IMR-90 (cell line): ENCODE measurements around the gene GABRB2. TPM values are rescaled to one million over a fixed set of nuclear protein-coding genes. Genes with fewer than 3 reads are reported as not detected.

Experiments
- ATAC-seq: fragments of 200-7000 bp; cut with Tn5 transposase; 2 replicates; pipeline ENCODE4 v1.9.1; 2020; ENCODE audit warnings: low read depth, mild to moderate bottlenecking, moderate library complexity
- BruUV-seq: library from RNA; stranded (reverse); fragments of 400-500 nt; replicated peaks from 2 replicates; lab custom pipeline; 2021; lab: Mats Ljungman, UMichigan
- CTCF ChIA-PET: fragments of 300-600 bp; formaldehyde crosslinking; extraction: SDS; loops from one replicate; lab custom pipeline; 2021; ENCODE audit warnings: antibody characterized with exemption; lab: Yijun Ruan, JAX
- POLR2A ChIA-PET: fragments of 300-600 bp; sonication (Branson Sonifier 250); formaldehyde crosslinking; loops from one replicate; lab custom pipeline; 2022; ENCODE audit warnings: antibody characterized with exemption; ENCODE audit not compliant: unreplicated experiment; lab: Charles Lee
- DNase-seq: peaks from one replicate; pipeline ENCODE4 v3.0.0; 2013
- H2AFZ ChIP-seq: replicated peaks from 2 replicates; pipeline ENCODE3; 2013; ENCODE audit warnings: low read length, mild to moderate bottlenecking; ENCODE audit not compliant: poor library complexity
- H2AK5ac ChIP-seq: 2 replicates; pipeline ENCODE4 v1.6.1; 2013; ENCODE audit warnings: low read depth, low read length, inconsistent platforms
- H2AK9ac ChIP-seq: replicated peaks from 2 replicates; pipeline ENCODE3; 2013; ENCODE audit warnings: mild to moderate bottlenecking, low read depth, low read length, moderate library complexity; ENCODE audit not compliant: poor library complexity
- H2BK120ac ChIP-seq: 2 replicates; pipeline ENCODE4 v1.6.1; 2013; ENCODE audit warnings: low read depth, low read length, inconsistent platforms
- H2BK15ac ChIP-seq: 3 replicates; pipeline ENCODE4 v1.6.1; 2013; ENCODE audit warnings: low read depth, low read length, inconsistent platforms
- H2BK20ac ChIP-seq: 2 replicates; pipeline ENCODE4 v1.6.1; 2013; ENCODE audit warnings: low read depth, mild to moderate bottlenecking, inconsistent platforms, low read length, moderate library complexity
- H2BK5ac ChIP-seq: 2 replicates; pipeline ENCODE4 v1.6.1; 2013; ENCODE audit warnings: mild to moderate bottlenecking, low read depth, low read length, inconsistent platforms; ENCODE audit not compliant: poor library complexity, severe bottlenecking
- H3K14ac ChIP-seq: replicated peaks from 2 replicates; pipeline ENCODE4 v1.6.1; 2013; ENCODE audit warnings: low read depth, low read length, inconsistent platforms
- H3K18ac ChIP-seq: 2 replicates; pipeline ENCODE4 v1.6.1; 2013; ENCODE audit warnings: low read depth, low read length, control low read depth
- H3K23ac ChIP-seq: 2 replicates; pipeline ENCODE4 v1.6.1; 2013; ENCODE audit warnings: low read depth, low read length, inconsistent platforms
- H3K27ac ChIP-seq: 2 replicates; pipeline ENCODE4 v1.5.1; 2013; ENCODE audit warnings: mild to moderate bottlenecking, control low read depth, low read length; ENCODE audit not compliant: insufficient read depth
- H3K27me3 ChIP-seq: 2 replicates; pipeline ENCODE4 v1.6.1; 2013; ENCODE audit warnings: low read length; ENCODE audit not compliant: control insufficient read depth, insufficient read depth
- H3K36me3 ChIP-seq: 2 replicates; pipeline ENCODE4 v1.6.1; 2013; ENCODE audit warnings: low read length, mixed read lengths; ENCODE audit not compliant: control insufficient read depth, insufficient read depth
- H3K4ac ChIP-seq: 2 replicates; pipeline ENCODE4 v1.6.1; 2013; ENCODE audit warnings: low read depth, low read length, inconsistent platforms
- H3K4me1 ChIP-seq: 2 replicates; pipeline ENCODE4 v1.6.1; 2013; ENCODE audit warnings: low read length, mixed read lengths; ENCODE audit not compliant: control insufficient read depth, insufficient read depth
- H3K4me2 ChIP-seq: 2 replicates; pipeline ENCODE4 v1.6.1; 2013; ENCODE audit warnings: low read depth, mild to moderate bottlenecking, control low read depth, low read length, moderate library complexity
- H3K4me3 ChIP-seq: 2 replicates; pipeline ENCODE4 v1.5.1; 2013; ENCODE audit warnings: low read depth, mild to moderate bottlenecking, control low read depth, low read length, moderate library complexity; ENCODE audit not compliant: insufficient read depth
- H3K56ac ChIP-seq: 2 replicates; pipeline ENCODE4 v1.6.1; 2013; ENCODE audit warnings: low read length, inconsistent platforms; ENCODE audit not compliant: insufficient read depth; ENCODE audit errors: extremely low read depth
- H3K79me1 ChIP-seq, 2 experiments: 2 replicates each; pipeline ENCODE4 v1.6.1; 2013; ENCODE audit warnings: low read length in 2 of 2, inconsistent platforms in 1 of 2, low read depth in 1 of 2
- H3K9ac ChIP-seq: 2 replicates; pipeline ENCODE4 v1.6.1; 2013; ENCODE audit warnings: low read depth, low read length, control low read depth
- H3K9me1 ChIP-seq: 2 replicates; pipeline ENCODE4 v1.6.1; 2013; ENCODE audit warnings: low read length, inconsistent platforms; ENCODE audit not compliant: insufficient read depth
- H3K9me3 ChIP-seq: 2 replicates; pipeline ENCODE4 v1.6.1; 2013; ENCODE audit warnings: low read length; ENCODE audit not compliant: control insufficient read depth, insufficient read depth
- H4K20me1 ChIP-seq: 2 replicates; pipeline ENCODE4 v1.6.1; 2013; ENCODE audit warnings: low read length, inconsistent platforms; ENCODE audit not compliant: insufficient read depth
- H4K5ac ChIP-seq: 2 replicates; pipeline ENCODE4 v1.6.1; 2013; ENCODE audit warnings: mild to moderate bottlenecking, low read depth, low read length, control low read depth
- H4K8ac ChIP-seq, 2 experiments: 2 replicates each; pipeline ENCODE4 v1.6.1; 2013; ENCODE audit warnings: low read depth in 2 of 2, low read length in 2 of 2, control low read depth in 1 of 2, inconsistent platforms in 1 of 2
- H4K91ac ChIP-seq: 2 replicates; pipeline ENCODE4 v1.6.1; 2013; ENCODE audit warnings: low read depth, low read length, inconsistent platforms; ENCODE audit not compliant: insufficient read depth
- BHLHE40 ChIP-seq: fragments of 150-350 bp; IDR thresholded peaks from 2 replicates; pipeline ENCODE4 v1.6.1; 2016; ENCODE audit warnings: mild to moderate bottlenecking, low read depth, low read length
- CEBPB ChIP-seq: IDR thresholded peaks from 2 replicates; pipeline ENCODE4 v1.6.1; 2012; ENCODE audit warnings: low read depth, low read length, improper control_type of control experiment
- CHD1 ChIP-seq: IDR thresholded peaks from 2 replicates; pipeline ENCODE4 v1.6.1; 2012; ENCODE audit warnings: low read depth, low read length, improper control_type of control experiment
- CTCF ChIP-seq: conservative IDR thresholded peaks from 2 replicates; pipeline ENCODE4 v1.5.1; 2012; ENCODE audit warnings: mild to moderate bottlenecking, low read depth, low read length, improper control_type of control experiment
- ELK1 ChIP-seq: fragments of 150-350 bp; IDR thresholded peaks from 2 replicates; pipeline ENCODE4 v1.6.1; 2016; ENCODE audit warnings: low read depth, mild to moderate bottlenecking, low read length, moderate library complexity, borderline replicate concordance
- FOS ChIP-seq: fragments of 150-350 bp; IDR thresholded peaks from 2 replicates; pipeline ENCODE4 v1.6.1; 2016; ENCODE audit warnings: low read depth, low read length
- MAFK ChIP-seq: IDR thresholded peaks from 2 replicates; pipeline ENCODE4 v1.6.1; 2012; ENCODE audit warnings: low read depth, low read length, improper control_type of control experiment
- MAZ ChIP-seq: IDR thresholded peaks from 2 replicates; pipeline ENCODE4 v1.6.1; 2012; ENCODE audit warnings: low read depth, mild to moderate bottlenecking, low read length, improper control_type of control experiment, moderate library complexity, borderline replicate concordance
- MXI1 ChIP-seq: IDR thresholded peaks from 2 replicates; pipeline ENCODE4 v1.6.1; 2012; ENCODE audit warnings: low read depth, mild to moderate bottlenecking, low read length, moderate library complexity, borderline replicate concordance
- NFE2L2 ChIP-seq: fragments of 150-350 bp; IDR thresholded peaks from 2 replicates; pipeline ENCODE4 v1.6.1; 2016; ENCODE audit warnings: low read depth, mild to moderate bottlenecking, low read length
- POLR2A ChIP-seq: IDR thresholded peaks from 2 replicates; pipeline ENCODE4 v1.6.1; 2012; ENCODE audit warnings: mild to moderate bottlenecking, low read depth, low read length
- RAD21 ChIP-seq: IDR thresholded peaks from 2 replicates; pipeline ENCODE4 v1.6.1; 2012; ENCODE audit warnings: low read length, improper control_type of control experiment
- RCOR1 ChIP-seq: IDR thresholded peaks from 2 replicates; pipeline ENCODE4 v1.6.1; 2012; ENCODE audit warnings: mild to moderate bottlenecking, low read length, improper control_type of control experiment; ENCODE audit not compliant: insufficient replicate concordance
- RFX5 ChIP-seq: IDR thresholded peaks from 2 replicates; pipeline ENCODE4 v1.8.0; 2012; ENCODE audit warnings: low read depth, mild to moderate bottlenecking, low read length, moderate library complexity
- SMC3 ChIP-seq: fragments of 150-350 bp; IDR thresholded peaks from 2 replicates; pipeline ENCODE4 v1.6.1; 2016; ENCODE audit warnings: low read depth, mild to moderate bottlenecking, antibody characterized with exemption, low read length, moderate library complexity
- WGBS, 2 experiments: methylation state at CpG; one replicate each; pipeline versions ENCODE4 v1.1.5 to v1.1.7; 2013; ENCODE audit warnings: missing lambda C conversion rate in 2 of 2; ENCODE audit not compliant: insufficient read length in 1 of 2; ENCODE audit errors: extremely low coverage in 2 of 2; 5-methylcytosine and 5-hydroxymethylcytosine counted together
- dilution Hi-C: fragments of 300-500 bp; cut with HindIII; formaldehyde crosslinking; loops from one replicate; pipeline ENCODE4 v1.14.3; 2018; ENCODE audit warnings: low sequenced_read_pairs; ENCODE audit not compliant: unreplicated experiment
- in situ Hi-C: fragments of 300-500 bp; cut with MboI; formaldehyde crosslinking; loops from 3 replicates; pipeline ENCODE4 v1.14.3; 2019; ENCODE audit warnings: low sequenced_read_pairs, inconsistent platforms, mixed read lengths
- intact Hi-C: fragments of 100-400 bp; cut with micrococcal nuclease; formaldehyde crosslinking; loops from 2 replicates; pipeline ENCODE4 v1.10.0; 2022
- polyA plus RNA-seq, 3 experiments: library from polyadenylated mRNA; depleted of rRNA; stranded (reverse); fragments of >200 nt; gene quantifications; 2 replicates each; pipeline ENCODE4 v1.2.3, GENCODE V29; 2012; ENCODE audit warnings: low replicate concordance in 1 of 3
- total RNA-seq: library from RNA; depleted of rRNA; stranded (reverse); fragments of >200 nt; gene quantifications from 2 replicates; pipeline ENCODE4 v1.2.3, GENCODE V29; 2012
- TF ChIP-seq, protein P1 (sequence below): fragments of 150-350 bp; IDR thresholded peaks from 2 replicates; pipeline ENCODE4 v1.6.1; 2017; ENCODE audit warnings: mild to moderate bottlenecking, antibody characterized with exemption, low read length, low read depth

The GABRB2 gene
- total and polyA plus RNA-seq, 2 of the 4 experiments (the other 2 are of a cell fraction) = not detected

- H3K4me1 ChIP-seq = no peaks in the 10 kb centered on the region
- no peaks in the 10 kb centered on the region for H3K27me3 ChIP-seq
- H3K56ac ChIP-seq = no peak overlapping the region
- H3K4me3 ChIP-seq = no peak overlapping the region
- POLR2A ChIA-PET = no interaction called here
- intact Hi-C loops = no loop called here
- no peak overlapping the region for H4K5ac ChIP-seq
- H2BK5ac ChIP-seq = no peak overlapping the region
- H2AK5ac ChIP-seq = no peak overlapping the region
- 0 out of 2 replicates have a peak, but pooled peaks cover 2% of the 10 kb centered on the region for H3K9me3 ChIP-seq
- H3K9me1 ChIP-seq = no peaks in the 10 kb centered on the region
- ATAC-seq (no peak), DNase-seq (no peak)
- no peak for TF ChIP-seq CTCF
- TF ChIP-seq, protein P1, sequence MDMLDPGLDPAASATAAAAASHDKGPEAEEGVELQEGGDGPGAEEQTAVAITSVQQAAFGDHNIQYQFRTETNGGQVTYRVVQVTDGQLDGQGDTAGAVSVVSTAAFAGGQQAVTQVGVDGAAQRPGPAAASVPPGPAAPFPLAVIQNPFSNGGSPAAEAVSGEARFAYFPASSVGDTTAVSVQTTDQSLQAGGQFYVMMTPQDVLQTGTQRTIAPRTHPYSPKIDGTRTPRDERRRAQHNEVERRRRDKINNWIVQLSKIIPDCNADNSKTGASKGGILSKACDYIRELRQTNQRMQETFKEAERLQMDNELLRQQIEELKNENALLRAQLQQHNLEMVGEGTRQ = no peak
- TF ChIP-seq CEBPB = no peak
- no peak for TF ChIP-seq RCOR1
- TF ChIP-seq MXI1 = no peak
- no peak for TF ChIP-seq MAZ
- TF ChIP-seq ELK1 = no peak
- no peak for TF ChIP-seq FOS
- TF ChIP-seq RFX5 = no peak
- TF ChIP-seq BHLHE40 = no peak
- no peak for TF ChIP-seq CHD1
- no peak for TF ChIP-seq POLR2A
- TF ChIP-seq NFE2L2 = no peak
- TF ChIP-seq RAD21 = no peak
- no peak for TF ChIP-seq SMC3
- no peak for TF ChIP-seq MAFK
- H3K9ac ChIP-seq = no peak overlapping the region
- H4K8ac ChIP-seq = no peak overlapping the region
- H3K14ac ChIP-seq = no peak overlapping the region
- no CpG with 5 or more reads among the region's 3 CpGs for WGBS, 2 experiments
- H2BK20ac ChIP-seq = no peak overlapping the region
- no peak overlapping the region for H2AFZ ChIP-seq
- dilution Hi-C loops = no loop called here
- no peaks in the 10 kb centered on the region for H3K36me3 ChIP-seq
- in situ Hi-C loops = no loop called here
- no peak overlapping the region for H3K23ac ChIP-seq
- H3K79me1 ChIP-seq = no peaks in the 10 kb centered on the region
- H2BK120ac ChIP-seq = no peak overlapping the region
- no peak overlapping the region for H3K4ac ChIP-seq
- H2AK9ac ChIP-seq = no peak overlapping the region
- H4K91ac ChIP-seq = no peak overlapping the region
- H4K20me1 ChIP-seq = no peaks in the 10 kb centered on the region
- H3K27ac ChIP-seq = no peak overlapping the region
- no peak overlapping the region for H3K18ac ChIP-seq
- CTCF ChIA-PET = no interaction called here
- no TSS peak for BruUV-seq
- H3K4me2 ChIP-seq = no peak overlapping the region
- H2BK15ac ChIP-seq = no peak overlapping the region
Observed at GRCh38 chr5:161369022-161369421, 177.5 kb downstream of the GABRB2 start.
